Bone marrow (tissue), 2 donors: Measurements from ENCODE around the gene ADH4.
"Not testable (repeated sequence)": the region's sequence is repeated elsewhere in the genome, so short reads cannot be mapped to it uniquely, and the experiment has no call there.

Experiments
- DNase-seq, 2 donors: peaks; one replicate each; lab custom pipeline; 2025; lab: John Stamatoyannopoulos, UW

The ADH4 gene

GRCh38 chr4:99144070-99144469 lies at the start of gene ADH4:
TSS of gene ADH4 (minus strand) at chr4:99144297. CDS start at chr4:99144222, 75 bp downstream.
- no peak for DNase-seq

GRCh38 chr4:99190336-99190735 lies 46.2 kb upstream of the ADH4 start:
- no peak for DNase-seq

GRCh38 chr4:99189900-99190299 lies 45.8 kb upstream of the ADH4 start:
- not testable (repeated sequence) for DNase-seq

- DNase-seq = no peak
Measured at GRCh38 chr4:99186029-99186428, 41.9 kb upstream of the ADH4 start.

GRCh38 chr4:99185581-99185980 lies 41.5 kb upstream of the ADH4 start:
- no peak for DNase-seq

- no peak for DNase-seq
Measured at GRCh38 chr4:99180382-99181070, 36.4 kb upstream of the ADH4 start.

GRCh38 chr4:99179626-99180025 lies 35.5 kb upstream of the ADH4 start:
- no peak for DNase-seq

- DNase-seq = no peak
Measured at GRCh38 chr4:99179178-99179577, 35.1 kb upstream of the ADH4 start.

GRCh38 chr4:99166544-99166943 lies 22.4 kb upstream of the ADH4 start:
- no peak for DNase-seq

GRCh38 chr4:99165978-99166377 lies 21.9 kb upstream of the ADH4 start:
- DNase-seq = no peak

- DNase-seq = no peak
Measured at GRCh38 chr4:99161373-99162099, 17.4 kb upstream of the ADH4 start.

- no peak for DNase-seq
Measured at GRCh38 chr4:99159699-99160098, 15.6 kb upstream of the ADH4 start.

GRCh38 chr4:99157478-99157935 lies 13.4 kb upstream of the ADH4 start:
- no peak for DNase-seq

GRCh38 chr4:99156992-99157391 lies 12.9 kb upstream of the ADH4 start:
- no peak for DNase-seq

- no peak for DNase-seq
Measured at GRCh38 chr4:99154658-99155342, 10.7 kb upstream of the ADH4 start.

GRCh38 chr4:99151995-99152394 lies 7.9 kb upstream of the ADH4 start:
- DNase-seq = no peak

GRCh38 chr4:99151452-99151851 lies 7.4 kb upstream of the ADH4 start:
- DNase-seq = no peak

GRCh38 chr4:99149426-99150019 lies 5.4 kb upstream of the ADH4 start:
- no peak for DNase-seq

GRCh38 chr4:99148550-99148949 lies 4.5 kb upstream of the ADH4 start:
- no peak for DNase-seq

- DNase-seq = no peak
Measured at GRCh38 chr4:99144587-99144986, 490 bp upstream of the ADH4 start.

- DNase-seq = no peak
Measured at GRCh38 chr4:99136329-99136728, 7.8 kb downstream of the ADH4 start.

GRCh38 chr4:99135541-99136162 lies 8.4 kb downstream of the ADH4 start:
- DNase-seq = no peak
